Cardiac muscle cell (in vitro differentiated cells and primary cell): ENCODE data around the gene OR2M7. TPM values are rescaled to one million over a fixed set of nuclear protein-coding genes. Genes with fewer than 3 reads are reported as not detected.
"Not testable (repeated sequence)": the region's sequence is repeated elsewhere in the genome, so short reads cannot be mapped to it uniquely, and the experiment has no call there.

Experiments
- DNase-seq, 2 donors: peaks; one replicate each; pipeline versions ENCODE4 v3.0.0 to v3.0.0-alpha.2; 2010 to 2017; ENCODE audit warnings: low read depth in 1 of 2, low spot score in 1 of 2
- H3K27ac ChIP-seq: fragments of 200-600 bp; sonication (generic); 2 replicates; pipeline ENCODE4 v1.5.1; 2016
- H3K27me3 ChIP-seq: fragments of 200-600 bp; sonication (generic); 2 replicates; pipeline ENCODE4 v1.6.0; 2016; ENCODE audit warnings: control low read depth
- H3K36me3 ChIP-seq: fragments of 200-600 bp; sonication (generic); 2 replicates; pipeline ENCODE4 v1.5.1; 2016; ENCODE audit warnings: control low read depth
- H3K4me1 ChIP-seq: fragments of 200-600 bp; sonication (generic); 2 replicates; pipeline ENCODE4 v1.8.1; 2017; ENCODE audit warnings: low read depth, mild to moderate bottlenecking, mixed run types
- H3K4me3 ChIP-seq: fragments of 200-600 bp; sonication (generic); 2 replicates; pipeline ENCODE4 v1.5.1; 2016; ENCODE audit warnings: mild to moderate bottlenecking
- H3K9me3 ChIP-seq: fragments of 200-600 bp; sonication (generic); 2 replicates; pipeline ENCODE4 v1.5.1; 2017; ENCODE audit warnings: low read depth, mild to moderate bottlenecking, control low read depth
- CTCF ChIP-seq: IDR thresholded peaks from 2 replicates; pipeline ENCODE4 v1.5.1; 2012; ENCODE audit warnings: low read depth, mild to moderate bottlenecking, low read length
- polyA plus RNA-seq: library from polyadenylated mRNA; unstranded; fragments of >200 nt; fragmentation: Nextera tagmentation; extraction: Ambion mirVana; gene quantifications from 2 replicates; pipeline ENCODE4 v1.2.1, GENCODE V29; 2016
- total RNA-seq: library from RNA; depleted of rRNA; stranded (reverse); fragments of >200 nt; gene quantifications from 2 replicates; pipeline ENCODE4 v1.2.3, GENCODE V29; 2016

The OR2M7 gene
- total and polyA plus RNA-seq, 2 experiments from 2014 or later: not detected

GRCh38 chr1:248359415-248359814, 35.0 kb upstream of the OR2M7 start:
- H3K4me3 ChIP-seq: no peak overlapping the region
- H3K9me3 ChIP-seq: no peaks in the 10 kb centered on the region
- H3K27ac ChIP-seq: no peak overlapping the region
- no peak for DNase-seq
- no peaks in the 10 kb centered on the region for H3K36me3 ChIP-seq
- H3K4me1 ChIP-seq: no peaks in the 10 kb centered on the region
- no peak for TF ChIP-seq CTCF
- H3K27me3 ChIP-seq: no peaks in the 10 kb centered on the region

- no peaks in the 10 kb centered on the region for H3K36me3 ChIP-seq
- DNase-seq: no peak
- no peak for TF ChIP-seq CTCF
- no peak within 1 kb of the TSS for H3K27ac ChIP-seq
- H3K27me3 ChIP-seq: no peaks in the 10 kb centered on the region
- H3K9me3 ChIP-seq: peaks cover 6% of the 10 kb centered on the region
- no peaks in the 10 kb centered on the region for H3K4me1 ChIP-seq
- H3K4me3 ChIP-seq: no peak within 1 kb of the TSS
Measured at GRCh38 chr1:248348475-248348874, 24.1 kb upstream of the OR2M7 start, which contains the start of gene OR14C36. Gene OR14C36, plus strand, starts transcription at chr1:248348775. Its CDS starts 0 bp downstream, at chr1:248348775.

GRCh38 chr1:248343451-248343850, 19.1 kb upstream of the OR2M7 start:
- Histone ChIP-seq H3K4me1 (no peaks in the 10 kb centered on the region), H3K27me3 (no peaks in the 10 kb centered on the region), H3K9me3 (peaks cover 2% of the 10 kb centered on the region), H3K27ac (no peak overlapping the region), H3K4me3 (no peak overlapping the region), H3K36me3 (no peaks in the 10 kb centered on the region)
- DNase-seq: no peak
- no peak for TF ChIP-seq CTCF

GRCh38 chr1:248316796-248317195, 7.6 kb downstream of the OR2M7 start:
- Histone ChIP-seq H3K36me3 (no peaks in the 10 kb centered on the region), H3K4me3 (no peak overlapping the region), H3K27ac (no peak overlapping the region), H3K4me1 (no peaks in the 10 kb centered on the region), H3K27me3 (no peaks in the 10 kb centered on the region), H3K9me3 (no peaks in the 10 kb centered on the region)
- no peak for DNase-seq
- TF ChIP-seq CTCF: no peak

- not testable (repeated sequence) for H3K27ac ChIP-seq, H3K9me3 ChIP-seq, H3K4me1 ChIP-seq, DNase-seq, H3K36me3 ChIP-seq, H3K4me3 ChIP-seq, H3K27me3 ChIP-seq
Measured at GRCh38 chr1:248306740-248307139, 17.6 kb downstream of the OR2M7 start.

- Histone ChIP-seq H3K4me1 (no peaks in the 10 kb centered on the region), H3K36me3 (no peaks in the 10 kb centered on the region), H3K27me3 (no peaks in the 10 kb centered on the region), H3K27ac (no peak overlapping the region), H3K9me3 (peaks cover 4% of the 10 kb centered on the region), H3K4me3 (no peak overlapping the region)
- TF ChIP-seq CTCF: no peak
- DNase-seq: no peak
Measured at GRCh38 chr1:248306103-248306502, 18.3 kb downstream of the OR2M7 start.

- not testable (repeated sequence) for H3K27me3 ChIP-seq, H3K4me1 ChIP-seq, H3K36me3 ChIP-seq, H3K9me3 ChIP-seq, DNase-seq, H3K4me3 ChIP-seq, H3K27ac ChIP-seq
Measured at GRCh38 chr1:248305672-248306071, 18.7 kb downstream of the OR2M7 start.
